Amygdala (tissue), 56 donors: Measurements from ENCODE around the gene IFRD1.
"Not testable (repeated sequence)": the region's sequence is repeated elsewhere in the genome, so short reads cannot be mapped to it uniquely, and the experiment has no call there.

ENCODE experiments used
- DNase-seq, 56 donors: peaks; one replicate each; lab custom pipeline; 2025; lab: John Stamatoyannopoulos, UW

Gene IFRD1

DNA sequence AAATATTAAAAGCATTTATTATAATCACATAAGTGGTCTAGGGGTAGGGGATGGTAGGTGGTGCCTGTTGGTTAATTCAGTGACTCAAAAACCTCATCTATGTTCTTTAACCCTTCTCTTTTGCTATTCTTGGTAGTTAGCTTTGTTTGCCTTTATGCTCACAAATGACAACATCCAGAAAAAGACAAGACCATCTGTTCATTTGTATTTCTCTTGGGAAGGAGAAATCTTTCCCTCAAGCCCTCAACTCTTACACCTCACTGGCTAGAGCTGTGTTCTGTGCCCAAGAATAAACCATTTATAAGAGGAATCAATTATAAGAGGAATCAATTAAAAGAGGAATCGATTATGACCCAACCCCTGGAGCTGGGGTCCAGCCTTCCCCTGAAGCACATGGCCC, 10.8 kb upstream of the IFRD1 start:
- DNase-seq: no peak

DNA sequence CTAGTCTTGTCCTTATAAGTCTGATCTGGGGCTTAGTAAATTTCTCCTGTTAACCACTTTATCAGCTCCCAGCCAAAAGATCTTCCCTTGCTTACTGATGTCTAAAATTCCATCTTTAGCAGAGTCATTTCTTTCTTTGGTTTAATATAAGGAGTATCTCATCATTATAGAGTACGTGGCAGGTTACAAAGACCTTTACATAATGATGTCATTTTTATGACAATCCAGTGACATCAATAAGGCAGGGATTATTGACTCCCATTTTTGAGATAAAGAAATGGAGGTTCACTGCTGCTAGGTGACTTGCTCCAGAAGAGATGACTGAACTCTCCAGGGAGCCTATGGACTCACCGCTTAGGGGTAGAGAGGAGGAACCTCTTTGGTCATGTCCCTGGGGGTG, 8.1 kb upstream of the IFRD1 start:
- no peak for DNase-seq

DNA sequence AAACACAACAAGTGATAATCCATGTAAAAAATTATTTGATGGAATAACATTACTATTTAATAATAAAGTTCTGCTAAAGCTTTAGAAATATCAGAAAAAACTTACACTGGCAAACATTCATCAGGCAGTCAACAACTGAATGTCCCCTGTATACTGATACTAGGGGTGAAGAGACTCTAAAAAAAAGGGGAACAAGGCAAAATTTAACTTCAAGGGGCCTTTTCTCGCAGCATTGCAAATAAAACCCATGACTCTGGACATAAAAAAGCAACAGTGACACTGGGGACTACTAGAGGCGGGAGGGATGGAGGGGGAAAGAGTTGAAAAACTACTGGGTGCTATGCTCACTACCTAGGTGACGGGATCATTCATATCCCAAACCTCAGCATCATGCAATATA, 5.8 kb upstream of the IFRD1 start:
- no peak for DNase-seq

DNA sequence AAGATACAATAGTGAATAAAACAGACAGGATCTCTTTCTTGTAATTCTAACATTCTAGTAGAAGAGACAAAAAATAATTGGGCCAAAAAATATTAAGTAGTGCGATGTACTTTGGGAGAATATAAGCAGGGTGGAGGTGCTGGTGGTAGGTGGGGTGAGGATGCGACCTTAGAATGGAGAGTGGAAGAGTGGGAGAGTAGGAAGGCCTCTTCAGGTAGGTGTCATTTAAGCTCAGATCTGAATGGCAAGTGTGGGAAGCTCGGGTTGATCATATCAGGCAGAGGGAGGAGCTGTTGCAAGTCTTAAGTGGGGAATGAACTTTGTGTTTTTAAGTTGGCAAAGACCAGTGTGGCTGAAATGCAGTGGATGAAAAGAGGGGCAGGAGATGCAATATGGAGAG, 3.8 kb upstream of the IFRD1 start:
- no peak for DNase-seq

DNA sequence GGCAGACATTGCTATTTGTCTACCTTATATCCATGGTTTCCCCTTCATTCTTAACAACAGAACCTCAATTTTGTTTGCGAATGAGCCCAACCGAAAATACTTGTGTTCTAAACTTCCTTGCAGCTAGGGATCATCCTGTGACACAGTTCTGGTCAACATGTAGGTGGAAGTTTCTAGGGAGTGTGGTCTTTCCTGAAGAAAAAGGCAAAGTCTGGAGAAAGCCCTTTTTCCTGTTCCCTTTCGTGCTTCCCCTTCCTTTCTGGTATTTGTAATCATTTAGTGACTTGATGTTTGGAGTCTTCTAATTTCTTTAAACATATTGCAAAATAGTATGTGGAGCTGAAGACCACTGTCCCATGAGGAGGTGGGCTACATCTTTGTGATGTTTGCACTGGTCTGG, 2.9 kb upstream of the IFRD1 start:
- no peak for DNase-seq

DNA sequence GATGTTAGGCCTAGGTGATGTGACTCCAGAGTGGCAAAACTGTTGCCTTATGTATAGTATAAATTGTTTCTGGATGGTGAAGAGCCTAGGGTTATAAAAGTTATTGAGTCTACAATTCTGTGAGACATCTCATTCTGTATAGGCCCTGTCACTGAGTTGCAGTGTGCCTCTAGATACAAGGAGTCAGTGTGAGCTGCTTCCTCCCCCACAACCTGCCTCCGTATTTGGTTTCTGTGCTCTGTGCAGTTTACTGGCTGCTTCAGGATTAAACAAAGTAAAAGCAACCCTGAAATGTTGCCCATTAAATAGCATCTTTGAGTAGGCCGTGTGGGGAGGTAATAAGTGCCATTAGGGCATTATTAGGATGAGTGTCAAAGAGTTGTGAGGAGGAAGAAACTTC, 1.9 kb upstream of the IFRD1 start:
- peak in 1 of 56 donors; percentile 14 for DNase-seq

DNA sequence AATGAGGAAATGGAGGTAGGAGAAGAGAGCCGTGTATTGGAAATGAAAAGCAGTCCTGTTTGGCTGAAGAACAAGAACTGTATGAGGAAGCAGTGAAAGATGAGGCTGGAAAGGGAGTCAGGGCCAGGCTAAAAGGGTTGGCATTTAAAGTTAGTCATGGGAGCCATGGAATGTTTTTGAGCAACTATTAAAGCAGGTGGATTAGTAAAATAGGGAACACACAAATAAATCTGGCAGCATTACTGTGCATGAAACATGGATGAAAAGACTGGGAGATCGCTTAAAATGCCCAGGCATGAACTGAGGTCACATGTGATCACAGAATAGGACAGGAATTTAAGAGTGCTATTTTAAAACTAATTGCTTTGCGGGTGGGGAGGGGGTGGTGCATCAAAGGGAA, 1.4 kb upstream of the IFRD1 start:
- no peak for DNase-seq

DNA sequence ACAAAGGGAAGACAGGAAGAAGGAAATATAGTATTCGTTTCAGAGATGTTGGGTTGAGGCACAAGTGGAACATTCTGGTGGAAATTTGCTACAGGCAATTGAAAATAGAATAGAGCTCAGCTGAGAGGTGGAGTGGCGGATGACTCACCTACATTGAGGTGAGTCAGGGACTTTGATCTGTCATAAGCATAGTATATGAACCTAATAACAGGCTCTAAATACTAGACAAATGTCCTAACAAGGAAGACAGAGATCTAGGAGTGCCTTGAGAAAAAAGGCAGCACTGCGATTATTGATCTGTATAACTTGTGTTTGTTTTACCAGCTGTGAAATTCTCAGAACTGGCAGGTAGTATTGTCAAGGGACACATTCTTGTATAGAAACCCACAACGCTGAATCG, 907 bp upstream of the IFRD1 start:
- peak in 1 of 56 donors; percentile 6 for DNase-seq

DNA sequence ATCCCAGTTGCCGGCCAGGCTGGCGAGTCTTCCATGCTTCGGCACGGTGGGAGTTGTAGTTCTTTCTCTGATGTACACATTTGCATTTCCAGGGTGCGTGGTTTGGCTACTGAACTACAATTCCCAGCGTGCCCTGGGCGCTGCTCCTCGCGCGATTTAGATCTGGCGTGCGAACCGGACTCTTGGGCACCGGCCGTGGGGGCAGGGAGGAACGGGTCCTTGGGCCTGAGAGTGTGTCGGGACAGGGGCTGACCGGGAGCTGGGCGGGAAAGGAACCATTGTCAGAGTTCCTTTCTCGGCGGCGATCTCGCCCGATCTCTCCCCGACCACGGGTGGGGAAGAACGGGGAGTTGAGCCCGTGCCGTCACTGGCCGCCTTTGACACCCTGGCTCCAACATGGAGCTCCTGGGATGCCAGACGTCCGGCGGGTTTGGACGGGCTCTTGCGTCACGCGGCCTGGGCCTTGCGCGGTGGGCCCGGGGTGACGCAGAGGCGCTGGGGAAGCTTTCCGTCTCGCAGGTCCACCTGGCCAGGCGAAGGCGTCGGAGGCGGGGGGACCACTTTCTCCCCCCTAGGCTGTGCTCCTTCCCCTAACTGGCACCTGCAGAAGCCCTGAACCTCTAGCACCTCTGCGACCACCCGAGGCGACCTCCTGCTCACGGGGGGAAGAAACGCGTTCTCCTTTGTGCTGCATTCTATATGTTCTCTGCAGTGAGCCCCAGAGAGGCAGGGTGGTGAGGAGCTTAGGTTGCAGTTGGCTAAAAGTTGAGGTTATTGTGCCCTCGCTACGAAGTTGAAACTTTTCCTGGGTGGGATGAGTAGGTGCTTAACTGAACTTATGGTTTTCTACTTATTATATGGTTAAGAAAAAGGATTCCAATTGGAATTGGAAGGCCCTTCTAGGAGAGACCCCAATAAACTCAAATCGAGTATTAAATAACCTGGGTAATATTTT, 824 bp downstream of the IFRD1 start:
- DNase-seq: peak; percentile 64 to 98 (median 91)

DNA sequence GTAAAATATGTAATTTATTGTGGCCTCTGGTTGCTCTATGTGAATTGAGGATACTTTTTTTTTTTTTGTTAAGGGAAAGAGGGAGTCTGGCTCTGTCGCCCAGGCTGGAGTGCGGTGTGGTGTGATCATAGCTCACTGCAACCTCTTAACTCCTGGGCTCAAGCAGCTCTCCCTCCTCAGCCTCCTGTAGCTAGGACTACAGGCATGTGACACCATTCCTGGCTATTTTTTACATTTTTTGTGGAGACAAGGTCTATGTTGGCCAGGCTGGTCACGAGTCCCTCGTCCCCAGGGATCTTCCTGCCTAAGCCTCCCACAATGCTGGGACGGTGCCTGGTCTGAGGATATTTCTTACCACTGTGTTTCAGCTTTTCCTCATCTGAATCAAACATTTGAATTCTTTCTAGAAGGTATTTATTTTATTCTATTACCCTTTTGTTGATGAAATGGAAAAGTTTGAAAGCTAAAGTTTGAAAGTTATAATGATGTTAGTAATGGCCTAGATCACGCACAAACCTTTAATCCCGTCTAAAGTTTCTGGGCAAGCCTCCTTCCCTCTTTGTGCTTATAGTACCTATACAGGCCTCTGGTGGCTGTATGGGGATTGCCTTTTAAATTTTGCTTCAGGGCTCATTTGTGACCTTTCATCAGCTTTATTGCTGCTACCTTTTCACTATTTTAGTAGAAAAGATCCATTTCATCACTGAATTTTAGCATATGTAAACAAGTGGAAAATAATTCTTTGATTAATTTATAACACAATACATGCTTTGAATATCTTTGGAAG, 2.0 kb downstream of the IFRD1 start:
- DNase-seq: peak in 8 of 56 donors; percentile 4 to 22 (median 14)

DNA sequence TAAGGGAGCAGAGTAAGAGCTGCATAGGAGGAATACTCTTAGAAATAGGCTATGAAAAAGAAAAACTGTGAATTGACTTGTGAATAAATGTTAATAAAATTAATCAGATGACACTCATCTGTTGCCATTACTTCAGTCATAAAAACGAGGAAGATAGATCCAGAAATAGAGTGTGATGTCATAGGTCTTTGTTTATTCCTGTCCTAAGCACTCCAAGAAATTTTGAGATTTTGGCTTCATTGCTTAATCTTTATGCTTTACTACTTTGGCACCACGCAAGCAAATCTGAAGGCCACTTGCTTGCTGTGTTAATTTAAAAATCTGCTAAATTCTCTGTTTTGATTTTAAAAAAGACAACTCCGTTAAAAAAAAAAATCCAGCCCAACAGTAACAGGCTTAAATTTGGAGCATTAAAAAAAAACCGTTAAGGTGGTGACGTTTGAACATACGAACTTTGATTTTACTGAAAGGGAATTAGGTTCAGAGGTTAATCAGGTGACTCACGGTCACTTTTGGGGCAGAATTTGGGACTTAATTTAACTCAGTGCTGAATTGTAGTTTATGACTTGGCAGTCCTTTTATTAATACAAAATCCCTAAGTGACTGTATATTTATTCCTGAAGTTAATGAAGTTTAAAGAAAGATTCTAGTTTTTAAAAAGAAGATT, 3.4 kb downstream of the IFRD1 start:
- no peak for DNase-seq

DNA sequence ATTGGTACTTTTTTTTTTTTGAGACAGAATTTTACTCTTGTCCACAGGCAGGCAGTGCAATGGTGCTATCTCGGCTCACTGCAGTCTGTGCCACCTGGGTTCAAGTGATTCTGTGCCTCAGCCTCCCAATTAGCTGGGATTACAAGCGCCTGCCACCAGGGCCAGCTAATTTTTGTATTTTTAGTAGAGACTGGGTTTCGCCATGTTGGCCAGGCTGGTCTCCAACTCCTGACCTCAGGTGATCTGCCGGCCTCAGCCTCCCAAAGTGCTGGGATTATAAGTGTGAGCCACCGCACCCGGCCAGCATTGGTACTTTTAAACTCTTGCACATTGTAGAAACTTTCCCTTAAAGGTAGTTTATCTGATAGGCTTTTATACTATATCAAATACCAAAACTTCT, 3.9 kb downstream of the IFRD1 start:
- DNase-seq: not testable (repeated sequence)

DNA sequence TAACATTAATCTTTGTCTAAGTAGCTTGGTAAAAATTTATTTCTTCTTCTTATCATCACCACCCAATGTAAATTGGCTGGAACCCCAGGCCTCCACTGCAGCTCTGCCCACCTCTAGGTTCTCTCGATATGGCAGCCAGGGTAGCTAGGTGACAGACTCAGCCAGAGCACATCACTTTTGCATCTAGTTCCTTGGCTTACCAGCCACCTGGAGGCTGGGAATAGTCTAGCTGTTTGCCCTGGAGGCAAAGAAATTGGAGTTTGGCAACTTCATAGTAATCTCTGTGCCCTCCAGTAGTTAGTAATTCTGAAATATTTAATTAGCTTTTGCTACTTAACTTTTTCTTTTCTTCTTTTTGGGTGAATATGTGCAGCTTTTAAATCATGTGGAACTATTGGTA, 9.4 kb downstream of the IFRD1 start:
- no peak for DNase-seq

DNA sequence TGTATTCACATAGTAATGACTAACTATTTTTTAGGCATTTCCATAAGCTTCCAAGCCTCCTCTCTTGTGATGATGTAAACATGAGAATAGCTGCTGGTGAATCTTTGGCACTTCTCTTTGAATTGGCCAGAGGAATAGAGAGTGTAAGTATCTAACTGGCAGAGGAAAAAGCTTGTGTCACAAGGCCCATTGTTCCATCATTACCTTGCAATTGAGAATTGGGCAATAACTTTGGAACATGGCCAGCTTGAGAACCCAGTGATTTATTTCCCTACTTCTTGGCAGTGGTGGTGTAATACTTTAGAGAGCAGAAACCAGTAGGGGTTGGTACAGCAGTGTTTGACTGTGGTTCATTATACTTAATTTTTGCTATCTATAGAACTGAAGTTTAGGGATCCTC, 12.0 kb downstream of the IFRD1 start:
- DNase-seq: peak in 2 of 56 donors; percentile 16 to 29

DNA sequence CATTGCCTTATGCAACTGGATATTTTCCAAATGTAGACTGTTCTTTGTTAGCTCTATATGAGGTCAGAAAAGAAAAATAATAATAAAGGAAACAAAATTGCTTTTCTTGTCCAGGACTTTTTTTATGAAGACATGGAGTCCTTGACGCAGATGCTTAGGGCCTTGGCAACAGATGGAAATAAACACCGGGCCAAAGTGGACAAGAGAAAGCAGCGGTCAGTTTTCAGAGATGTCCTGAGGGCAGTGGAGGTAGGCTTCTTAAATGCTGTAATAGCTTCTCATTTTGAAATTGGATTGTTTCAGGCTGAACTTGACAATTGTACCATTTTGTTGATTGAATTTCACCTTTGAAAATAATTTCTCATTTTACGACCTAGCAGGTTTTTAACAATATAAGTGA, 17.6 kb downstream of the IFRD1 start:
- DNase-seq: no peak

DNA sequence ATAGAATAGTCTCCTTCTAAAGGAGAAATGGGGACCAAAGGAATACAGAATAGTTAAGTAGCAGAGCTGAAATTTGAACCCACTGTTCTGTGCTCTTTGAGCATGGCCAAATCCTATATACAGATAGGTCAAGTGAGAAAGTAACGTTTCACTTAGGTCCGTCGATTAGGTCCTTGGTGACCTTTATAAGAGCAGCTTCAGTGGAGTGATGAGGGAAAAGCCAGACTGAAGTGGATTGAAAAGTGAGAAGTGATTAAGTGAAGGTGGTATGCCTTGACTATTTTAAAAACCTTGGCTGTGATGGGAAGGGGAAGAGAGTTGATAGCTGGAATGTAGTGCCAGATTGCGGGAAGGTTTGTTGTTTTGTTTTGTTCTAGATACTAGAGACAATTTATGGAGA, 19.9 kb downstream of the IFRD1 start:
- DNase-seq: no peak

DNA sequence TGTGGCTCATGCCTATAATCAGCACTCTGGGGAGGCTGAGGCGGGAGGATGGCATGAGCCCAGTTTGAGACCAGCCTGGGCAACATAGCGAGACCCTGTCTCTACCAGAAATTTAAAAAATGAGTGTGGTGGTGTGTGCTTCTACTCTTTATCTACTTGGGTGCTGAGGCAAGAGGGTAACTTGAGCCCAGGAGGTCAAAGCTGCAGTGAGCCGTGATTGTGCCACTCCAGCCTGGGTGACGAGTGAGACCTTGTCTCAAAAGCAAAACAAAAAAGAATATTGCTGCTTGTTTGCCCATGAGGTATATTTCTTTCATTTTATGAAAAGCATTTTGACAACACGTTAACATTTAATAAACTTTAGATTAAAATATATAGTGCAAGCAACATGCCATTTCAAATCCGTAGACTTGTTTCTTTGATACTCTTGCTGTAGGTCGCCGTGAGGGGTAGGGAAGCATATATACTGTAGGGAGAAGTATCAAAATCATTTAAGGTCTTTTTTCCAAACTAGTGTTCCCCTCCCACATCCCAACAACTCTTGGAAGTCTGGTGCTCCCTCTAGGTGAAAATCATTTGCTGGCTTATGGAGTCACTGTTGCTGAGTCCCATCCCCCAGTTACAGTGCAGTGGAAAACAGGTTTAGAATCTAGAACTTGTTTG, 26.3 kb downstream of the IFRD1 start:
- DNase-seq: no peak

DNA sequence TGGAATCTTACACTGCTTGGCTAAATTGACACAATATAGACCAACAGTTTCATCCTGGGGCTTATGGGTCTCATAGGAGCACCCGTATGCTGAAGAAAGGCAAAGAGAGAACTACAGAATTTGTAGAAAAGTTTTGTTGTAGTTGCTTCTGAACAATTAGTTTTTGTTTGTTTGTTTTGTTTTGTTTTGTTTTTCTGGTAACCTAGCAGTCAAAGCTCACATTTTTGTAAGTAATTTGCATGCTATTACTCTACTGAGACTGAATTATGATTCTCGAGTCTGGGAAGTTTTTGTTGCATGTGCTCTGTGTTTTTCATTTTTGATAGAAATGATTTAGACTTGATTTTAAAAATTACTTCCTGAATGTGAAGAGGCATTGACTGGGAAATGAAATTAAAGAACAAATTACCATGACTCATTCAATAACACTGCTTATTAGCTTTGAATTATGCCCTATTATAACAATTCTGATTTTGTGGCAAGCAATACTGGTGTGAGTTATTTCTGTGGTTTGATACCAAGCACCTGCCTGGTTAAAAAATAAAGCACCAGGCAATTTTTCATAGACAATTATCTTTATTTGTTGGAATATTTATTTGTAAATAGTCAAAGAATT, 31.0 kb downstream of the IFRD1 start:
- no peak for DNase-seq

DNA sequence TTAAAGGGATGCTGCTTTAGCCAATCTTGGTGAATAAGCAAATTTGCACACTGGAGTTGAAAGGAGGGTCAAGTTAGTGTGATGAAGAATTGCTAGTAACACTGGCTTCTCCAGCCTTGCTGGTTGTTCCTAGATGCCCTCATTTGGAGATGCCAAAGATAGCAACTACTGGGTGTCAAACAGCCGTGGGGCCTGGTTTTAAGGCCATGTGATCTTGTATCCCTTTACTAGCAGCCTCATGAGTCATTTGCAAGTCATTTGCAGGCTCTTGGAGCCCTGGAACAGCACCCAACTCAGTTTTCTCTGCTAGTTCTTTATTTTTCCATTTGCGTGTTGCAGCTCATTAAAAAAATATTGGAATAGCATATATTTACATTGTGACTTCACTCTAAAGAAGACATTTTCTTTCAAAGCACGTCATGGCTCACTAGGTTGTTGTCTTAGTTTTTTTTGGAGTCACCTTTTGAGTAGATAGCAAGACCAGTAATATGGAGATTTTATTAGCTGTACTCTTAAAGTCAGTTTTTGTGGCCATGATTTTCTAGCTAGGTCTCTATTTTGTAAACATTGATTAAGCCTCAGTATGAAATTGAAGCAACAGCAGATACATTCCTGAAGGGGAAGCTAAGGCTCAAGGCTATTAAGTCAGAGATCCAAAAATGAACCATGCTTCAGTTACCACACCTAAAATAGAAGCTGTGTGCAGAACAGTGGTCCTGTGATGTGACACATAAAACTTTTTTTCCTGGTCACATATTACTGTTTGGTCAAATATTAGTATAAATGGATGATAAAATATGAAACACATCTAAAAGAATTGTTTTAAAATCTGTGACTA, 31.8 kb downstream of the IFRD1 start:
- no peak for DNase-seq
